BE2C (cell line): ENCODE measurements around the gene S100A13.
"Not testable (repeated sequence)": the region's sequence is repeated elsewhere in the genome, so short reads cannot be mapped to it uniquely, and the experiment has no call there.

Source experiments
- DNase-seq: peaks from one replicate; pipeline ENCODE4 v3.0.0-alpha.2; 2020
- H3K27me3 ChIP-seq: fragments of 250-450 bp; sonication (Bioruptor Pico); 2 replicates; pipeline ENCODE4 v1.5.1; 2020; ENCODE audit warnings: mild to moderate bottlenecking
- H3K36me3 ChIP-seq: fragments of 250-450 bp; sonication (Bioruptor Pico); 2 replicates; pipeline ENCODE4 v1.5.1; 2020; ENCODE audit warnings: mild to moderate bottlenecking
- H3K4me1 ChIP-seq: fragments of 250-450 bp; sonication (Bioruptor Pico); 2 replicates; pipeline ENCODE4 v1.5.1; 2020
- H3K4me3 ChIP-seq: 2 replicates; pipeline ENCODE4 v1.5.1; 2011; ENCODE audit warnings: low read depth, low read length
- H3K9me3 ChIP-seq: fragments of 250-450 bp; sonication (Bioruptor Pico); 2 replicates; pipeline ENCODE4 v1.5.1; 2020
- TF ChIP-seq, protein P1 (sequence below): IDR thresholded peaks from 2 replicates; pipeline ENCODE4 v1.5.1; 2012; ENCODE audit warnings: mild to moderate bottlenecking, low read depth, low read length

The S100A13 gene

DNA sequence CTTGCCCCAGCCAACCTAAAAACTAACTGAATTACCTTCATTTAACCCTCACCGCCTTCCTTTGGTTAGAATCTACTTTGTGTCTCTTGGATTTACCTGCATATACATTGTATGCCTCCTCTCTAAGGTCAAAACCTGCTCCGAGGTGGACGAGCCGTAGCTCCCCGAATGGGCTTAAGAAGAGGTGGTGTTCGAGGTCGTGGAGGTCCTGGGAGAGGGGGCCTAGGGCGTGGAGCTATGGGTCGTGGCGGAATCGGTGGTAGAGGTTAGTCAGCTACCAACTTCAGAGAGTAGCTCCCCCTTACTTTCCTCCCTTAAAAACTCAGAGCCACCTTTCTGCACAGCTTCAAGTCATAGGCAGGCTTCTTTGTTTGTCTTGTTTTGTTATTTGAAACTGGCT is 15.8 kb upstream of the S100A13 start:
- DNase-seq: no peak
- no peaks in the 10 kb centered on the region for H3K4me1 ChIP-seq
- no peak overlapping the region for H3K4me3 ChIP-seq
- no peaks in the 10 kb centered on the region for H3K9me3 ChIP-seq
- H3K27me3 ChIP-seq: no peaks in the 10 kb centered on the region
- peaks cover 89% of the 10 kb centered on the region for H3K36me3 ChIP-seq
- TF ChIP-seq, protein P1, sequence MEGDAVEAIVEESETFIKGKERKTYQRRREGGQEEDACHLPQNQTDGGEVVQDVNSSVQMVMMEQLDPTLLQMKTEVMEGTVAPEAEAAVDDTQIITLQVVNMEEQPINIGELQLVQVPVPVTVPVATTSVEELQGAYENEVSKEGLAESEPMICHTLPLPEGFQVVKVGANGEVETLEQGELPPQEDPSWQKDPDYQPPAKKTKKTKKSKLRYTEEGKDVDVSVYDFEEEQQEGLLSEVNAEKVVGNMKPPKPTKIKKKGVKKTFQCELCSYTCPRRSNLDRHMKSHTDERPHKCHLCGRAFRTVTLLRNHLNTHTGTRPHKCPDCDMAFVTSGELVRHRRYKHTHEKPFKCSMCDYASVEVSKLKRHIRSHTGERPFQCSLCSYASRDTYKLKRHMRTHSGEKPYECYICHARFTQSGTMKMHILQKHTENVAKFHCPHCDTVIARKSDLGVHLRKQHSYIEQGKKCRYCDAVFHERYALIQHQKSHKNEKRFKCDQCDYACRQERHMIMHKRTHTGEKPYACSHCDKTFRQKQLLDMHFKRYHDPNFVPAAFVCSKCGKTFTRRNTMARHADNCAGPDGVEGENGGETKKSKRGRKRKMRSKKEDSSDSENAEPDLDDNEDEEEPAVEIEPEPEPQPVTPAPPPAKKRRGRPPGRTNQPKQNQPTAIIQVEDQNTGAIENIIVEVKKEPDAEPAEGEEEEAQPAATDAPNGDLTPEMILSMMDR: no peak

DNA sequence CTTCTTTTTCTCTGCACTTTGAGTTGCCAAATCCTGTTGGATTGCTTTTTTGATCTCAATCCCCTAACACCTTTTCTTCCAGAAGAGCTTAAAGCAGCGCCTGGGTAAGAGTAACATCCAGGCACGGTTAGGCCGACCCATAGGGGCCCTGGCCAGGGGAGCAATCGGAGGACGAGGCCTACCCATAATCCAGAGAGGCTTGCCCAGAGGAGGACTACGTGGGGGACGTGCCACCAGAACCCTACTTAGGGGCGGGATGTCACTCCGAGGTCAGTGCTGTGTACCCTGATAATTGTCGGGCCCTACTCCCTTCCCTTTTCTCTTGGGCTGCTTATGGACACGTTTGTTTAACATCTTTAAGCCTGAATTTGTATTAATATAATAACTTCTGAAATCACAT is 14.9 kb upstream of the S100A13 start:
- no peaks in the 10 kb centered on the region for H3K27me3 ChIP-seq
- peaks cover 98% of the 10 kb centered on the region for H3K36me3 ChIP-seq
- TF ChIP-seq, protein P1: no peak
- H3K4me1 ChIP-seq: no peaks in the 10 kb centered on the region
- H3K9me3 ChIP-seq: no peaks in the 10 kb centered on the region
- no peak overlapping the region for H3K4me3 ChIP-seq
- no peak for DNase-seq

DNA sequence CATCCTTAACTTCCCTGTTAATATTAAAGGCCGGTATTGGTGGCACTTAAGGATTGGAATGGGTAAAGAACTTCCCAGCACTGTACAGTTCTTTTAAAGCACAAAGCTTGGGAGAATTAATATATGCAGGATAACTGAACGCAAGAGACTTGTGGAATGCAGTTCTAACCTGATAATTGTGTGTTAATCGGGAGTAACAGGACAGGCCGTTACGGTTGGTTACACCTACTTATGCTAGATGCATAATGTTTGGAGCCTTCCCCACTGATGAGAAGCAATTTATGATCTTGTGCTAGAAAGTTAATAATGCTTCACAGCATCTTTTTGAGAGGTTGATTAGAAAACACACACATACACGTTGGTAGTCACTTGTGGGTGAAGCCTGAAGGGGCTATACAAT is 13.6 kb upstream of the S100A13 start:
- peaks cover 99% of the 10 kb centered on the region for H3K36me3 ChIP-seq
- no peaks in the 10 kb centered on the region for H3K4me1 ChIP-seq
- TF ChIP-seq, protein P1: no peak
- no peaks in the 10 kb centered on the region for H3K9me3 ChIP-seq
- no peak overlapping the region for H3K4me3 ChIP-seq
- no peak for DNase-seq
- H3K27me3 ChIP-seq: no peaks in the 10 kb centered on the region

DNA sequence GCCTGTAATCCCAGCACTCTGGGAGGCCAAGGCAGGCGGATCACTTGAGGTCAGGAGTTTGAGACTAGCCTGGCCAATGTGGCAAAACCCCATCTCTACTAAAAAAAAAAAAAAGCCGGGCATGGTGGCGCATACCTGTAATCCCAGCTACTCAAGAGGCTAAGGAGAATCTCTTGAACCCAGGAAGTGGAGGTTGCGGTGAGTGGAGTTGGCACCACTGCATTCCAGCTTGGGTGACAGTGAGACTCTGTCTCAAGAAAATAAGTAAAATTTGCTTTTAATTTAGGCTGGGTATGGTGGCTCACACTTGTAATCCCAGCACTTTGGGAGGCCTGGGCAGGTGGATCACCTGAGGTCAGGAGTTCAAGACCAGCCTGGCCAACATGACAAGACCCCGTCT is 12.9 kb upstream of the S100A13 start:
- H3K36me3 ChIP-seq: peaks cover 98% of the 10 kb centered on the region
- not testable (repeated sequence) for H3K4me1 ChIP-seq, DNase-seq, H3K4me3 ChIP-seq, H3K9me3 ChIP-seq, H3K27me3 ChIP-seq

DNA sequence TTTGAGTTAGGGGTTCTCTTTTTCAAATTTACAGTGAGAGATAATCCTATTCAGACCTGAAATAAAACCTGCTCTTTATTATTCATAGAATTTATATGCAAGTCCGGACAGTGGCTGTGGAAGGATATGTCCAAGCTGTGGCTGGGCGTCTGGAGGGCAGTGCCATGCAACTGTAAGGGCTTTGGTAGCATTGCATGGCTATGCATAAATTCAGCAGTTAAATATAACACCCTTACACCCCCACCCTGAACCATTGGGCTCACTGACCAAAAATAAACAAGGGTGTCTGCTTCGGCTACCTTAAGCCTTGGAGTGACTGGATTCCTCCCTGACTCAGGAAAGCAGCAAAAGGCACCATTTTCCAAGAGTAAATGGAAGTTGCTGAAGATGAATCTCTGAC is 12.0 kb upstream of the S100A13 start:
- H3K36me3 ChIP-seq: peaks cover 92% of the 10 kb centered on the region
- TF ChIP-seq, protein P1: no peak
- no peak overlapping the region for H3K4me3 ChIP-seq
- H3K4me1 ChIP-seq: no peaks in the 10 kb centered on the region
- no peak for DNase-seq
- no peaks in the 10 kb centered on the region for H3K9me3 ChIP-seq
- no peaks in the 10 kb centered on the region for H3K27me3 ChIP-seq

DNA sequence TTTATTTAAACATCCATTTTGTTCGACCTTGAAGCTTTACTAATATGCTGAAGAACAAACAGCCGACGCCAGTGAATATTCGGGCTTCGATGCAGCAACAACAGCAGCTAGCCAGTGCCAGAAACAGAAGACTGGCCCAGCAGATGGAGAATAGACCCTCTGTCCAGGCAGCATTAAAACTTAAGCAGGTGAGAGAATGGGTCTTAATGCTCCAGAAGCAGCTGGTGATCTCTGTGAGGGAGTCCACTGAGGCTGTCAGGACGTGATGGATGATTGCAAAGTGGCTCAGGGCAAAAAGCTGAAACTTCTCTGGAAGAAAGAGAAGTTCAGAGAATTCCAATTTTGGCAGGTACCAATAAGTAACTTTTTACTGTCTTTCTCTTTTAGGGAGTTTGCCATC is 11.0 kb upstream of the S100A13 start:
- DNase-seq: no peak
- H3K4me1 ChIP-seq: no peaks in the 10 kb centered on the region

More for the DNA sequence above, 11.0 kb upstream of the S100A13 start:
- Histone ChIP-seq H3K9me3 (no peaks in the 10 kb centered on the region), H3K4me3 (no peak overlapping the region), H3K36me3 (peaks cover 84% of the 10 kb centered on the region), H3K27me3 (no peaks in the 10 kb centered on the region)
- TF ChIP-seq, protein P1: no peak
